Neural progenitor cell (in vitro differentiated cells): ENCODE measurements around the gene GLIS1. TPM values are rescaled to one million over a fixed set of nuclear protein-coding genes. Genes with fewer than 3 reads are reported as not detected.

Experiments used
- DNase-seq: peaks from one replicate; pipeline ENCODE4 v3.0.0-alpha.2; 2016; ENCODE audit warnings: low spot score
- H2AFZ ChIP-seq: fragments of 200-600 bp; sonication (generic); replicated peaks from 2 replicates; pipeline ENCODE4 v1.6.1; 2016; ENCODE audit warnings: antibody characterized with exemption
- H3F3A ChIP-seq: fragments of 200-600 bp; sonication (generic); 2 replicates; pipeline ENCODE4 v1.6.1; 2016; ENCODE audit warnings: antibody characterized with exemption, low read depth
- H3K27ac ChIP-seq: fragments of 200-600 bp; sonication (generic); 2 replicates; pipeline ENCODE4 v1.5.1; 2016; ENCODE audit warnings: mild to moderate bottlenecking
- H3K27me3 ChIP-seq: fragments of 200-600 bp; sonication (generic); 2 replicates; pipeline ENCODE4 v1.6.1; 2016; ENCODE audit warnings: mild to moderate bottlenecking, moderate library complexity
- H3K36me3 ChIP-seq: fragments of 200-600 bp; sonication (generic); 2 replicates; pipeline ENCODE4 v1.5.1; 2016
- H3K4me1 ChIP-seq: fragments of 200-600 bp; sonication (generic); 2 replicates; pipeline ENCODE4 v1.6.1; 2016; ENCODE audit warnings: mixed run types
- H3K4me2 ChIP-seq: fragments of 200-600 bp; sonication (generic); 2 replicates; pipeline ENCODE4 v1.6.1; 2016
- H3K4me3 ChIP-seq: fragments of 200-600 bp; sonication (generic); 2 replicates; pipeline ENCODE4 v1.5.1; 2016
- H3K79me2 ChIP-seq: fragments of 200-600 bp; sonication (generic); 2 replicates; pipeline ENCODE4 v1.6.1; 2016; ENCODE audit warnings: low read depth
- H3K9ac ChIP-seq: fragments of 200-600 bp; sonication (generic); 2 replicates; pipeline ENCODE4 v1.6.1; 2016
- H3K9me3 ChIP-seq: fragments of 200-600 bp; sonication (generic); 2 replicates; pipeline ENCODE4 v1.5.1; 2016; ENCODE audit warnings: low read depth
- H4K20me1 ChIP-seq: fragments of 200-600 bp; sonication (generic); 2 replicates; pipeline ENCODE4 v1.6.1; 2016; ENCODE audit warnings: low read depth
- H3K27ac Mint-ChIP-seq: 3 replicates; pipeline ENCODE4 v1.8.0; 2021; ENCODE audit warnings: mixed read lengths
- H3K27me3 Mint-ChIP-seq: 2 replicates; pipeline ENCODE4 v1.8.0; 2022; ENCODE audit warnings: low read depth, mild to moderate bottlenecking, inconsistent platforms, moderate library complexity, mixed read lengths; ENCODE audit not compliant: insufficient read depth
- H3K36me3 Mint-ChIP-seq: 3 replicates; pipeline ENCODE4 v1.8.0; 2021; ENCODE audit warnings: mixed read lengths
- H3K4me1 Mint-ChIP-seq: 3 replicates; pipeline ENCODE4 v1.8.0; 2021; ENCODE audit warnings: mixed read lengths
- H3K4me3 Mint-ChIP-seq: 3 replicates; pipeline ENCODE4 v1.8.0; 2021; ENCODE audit warnings: mild to moderate bottlenecking, moderate library complexity, mixed read lengths
- H3K9me3 Mint-ChIP-seq: 3 replicates; pipeline ENCODE4 v1.8.0; 2020; ENCODE audit warnings: mixed read lengths
- EZH2 ChIP-seq: fragments of 200-600 bp; sonication (generic); IDR thresholded peaks from 2 replicates; pipeline ENCODE4 v1.6.1; 2017; ENCODE audit warnings: antibody characterized with exemption, mild to moderate bottlenecking, moderate library complexity
- EZH2phosphoT487 ChIP-seq: fragments of 200-600 bp; sonication (generic); IDR thresholded peaks from 2 replicates; pipeline ENCODE4 v1.6.1; 2017; ENCODE audit warnings: antibody characterized with exemption
- total RNA-seq: library from RNA; depleted of rRNA; stranded (reverse); fragments of >200 nt; gene quantifications from 2 replicates; pipeline ENCODE4 v1.2.3, GENCODE V29; 2015; ENCODE audit warnings: low replicate concordance
- TF ChIP-seq, protein P1 (sequence below): fragments of 200-600 bp; sonication (generic); IDR thresholded peaks from 2 replicates; pipeline ENCODE4 v1.5.1; 2017; ENCODE audit warnings: antibody characterized with exemption, mild to moderate bottlenecking

The GLIS1 gene
- total RNA-seq, 1 donor from 2014 or later, result not detected

DNA sequence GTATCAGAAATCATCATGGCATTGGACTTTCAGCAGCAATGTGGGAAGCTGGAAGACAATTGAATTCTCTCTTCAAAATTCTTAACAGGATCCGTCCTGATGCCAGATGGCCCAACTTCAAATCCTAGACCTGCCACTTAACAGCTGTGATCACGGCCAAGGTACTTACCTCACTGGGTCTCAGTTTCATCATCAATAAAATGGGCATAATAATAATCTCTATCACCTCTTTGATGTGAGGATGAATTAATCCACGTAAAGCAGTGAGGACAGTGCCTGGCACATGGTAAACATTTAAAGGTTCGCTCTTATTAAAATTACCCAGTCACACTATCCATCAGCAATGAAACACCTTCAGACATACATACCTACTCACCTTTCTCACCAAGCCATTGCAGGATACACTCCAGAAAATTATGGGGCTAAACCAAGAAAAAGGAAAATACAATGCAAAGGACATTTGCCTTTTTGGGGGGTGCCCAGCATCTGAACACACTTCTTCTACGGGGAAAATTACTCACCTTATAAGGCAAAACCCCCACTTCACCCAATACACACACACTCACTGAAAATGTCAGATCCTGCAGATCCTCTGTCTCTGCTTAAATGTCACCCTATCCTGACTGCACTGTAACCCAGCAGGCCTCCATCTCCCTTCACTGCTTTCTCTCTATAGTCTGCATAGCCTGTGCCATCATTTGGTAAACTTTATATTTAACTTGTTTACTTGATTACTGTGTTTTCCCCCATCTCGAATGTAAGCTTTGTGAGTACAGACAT lies 21.7 kb downstream of the GLIS1 start:
- no peak for DNase-seq
- H3K9me3 ChIP-seq, result no peaks in the 10 kb centered on the region
- H3K9me3 Mint-ChIP-seq, result no peaks in the 10 kb centered on the region
- H2AFZ ChIP-seq, result no peak overlapping the region
- no peak for TF ChIP-seq EZH2
- TF ChIP-seq EZH2phosphoT487, result no peak
- TF ChIP-seq, protein P1, sequence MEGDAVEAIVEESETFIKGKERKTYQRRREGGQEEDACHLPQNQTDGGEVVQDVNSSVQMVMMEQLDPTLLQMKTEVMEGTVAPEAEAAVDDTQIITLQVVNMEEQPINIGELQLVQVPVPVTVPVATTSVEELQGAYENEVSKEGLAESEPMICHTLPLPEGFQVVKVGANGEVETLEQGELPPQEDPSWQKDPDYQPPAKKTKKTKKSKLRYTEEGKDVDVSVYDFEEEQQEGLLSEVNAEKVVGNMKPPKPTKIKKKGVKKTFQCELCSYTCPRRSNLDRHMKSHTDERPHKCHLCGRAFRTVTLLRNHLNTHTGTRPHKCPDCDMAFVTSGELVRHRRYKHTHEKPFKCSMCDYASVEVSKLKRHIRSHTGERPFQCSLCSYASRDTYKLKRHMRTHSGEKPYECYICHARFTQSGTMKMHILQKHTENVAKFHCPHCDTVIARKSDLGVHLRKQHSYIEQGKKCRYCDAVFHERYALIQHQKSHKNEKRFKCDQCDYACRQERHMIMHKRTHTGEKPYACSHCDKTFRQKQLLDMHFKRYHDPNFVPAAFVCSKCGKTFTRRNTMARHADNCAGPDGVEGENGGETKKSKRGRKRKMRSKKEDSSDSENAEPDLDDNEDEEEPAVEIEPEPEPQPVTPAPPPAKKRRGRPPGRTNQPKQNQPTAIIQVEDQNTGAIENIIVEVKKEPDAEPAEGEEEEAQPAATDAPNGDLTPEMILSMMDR, result no peak
- H3K4me2 ChIP-seq, result no peak overlapping the region
- no peaks in the 10 kb centered on the region for H3K4me1 ChIP-seq
- no peaks in the 10 kb centered on the region for H3K36me3 Mint-ChIP-seq
- no peak overlapping the region for H3K27ac ChIP-seq
- H4K20me1 ChIP-seq, result no peaks in the 10 kb centered on the region
- H3K36me3 ChIP-seq, result no peaks in the 10 kb centered on the region
- no peak overlapping the region for H3K4me3 ChIP-seq
- H3K79me2 ChIP-seq, result no peaks in the 10 kb centered on the region
- H3K9ac ChIP-seq, result no peak overlapping the region
- no peak overlapping the region for H3K27ac Mint-ChIP-seq
- no peaks in the 10 kb centered on the region for H3K4me1 Mint-ChIP-seq
- H3K27me3 ChIP-seq, result no peaks in the 10 kb centered on the region
- peaks cover 2% of the 10 kb centered on the region for H3K27me3 Mint-ChIP-seq
- H3F3A ChIP-seq, result no peaks in the 10 kb centered on the region
- no peak overlapping the region for H3K4me3 Mint-ChIP-seq

DNA sequence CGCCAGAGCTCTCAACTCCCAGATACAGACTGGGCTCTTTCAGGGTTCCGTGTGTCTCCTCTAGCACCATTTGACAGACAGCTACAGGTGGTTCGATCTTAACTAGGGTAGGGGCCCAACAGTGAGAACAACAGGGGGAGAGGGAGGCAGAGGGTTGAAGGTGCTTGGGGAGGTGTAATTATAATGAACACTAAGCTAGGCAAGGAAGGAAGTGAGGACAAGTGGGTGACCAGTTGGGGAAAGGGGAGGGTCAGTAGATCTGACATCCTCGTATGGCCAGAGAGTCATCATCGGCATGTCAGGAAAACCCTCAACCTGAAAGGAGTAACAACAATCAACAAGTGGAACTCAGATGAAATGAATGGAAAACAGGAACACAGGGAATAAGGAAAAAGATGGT lies 22.8 kb downstream of the GLIS1 start:
- Mint-ChIP-seq H3K4me3 (no peak overlapping the region), H3K4me1 (no peaks in the 10 kb centered on the region), H3K36me3 (no peaks in the 10 kb centered on the region), H3K27ac (no peak overlapping the region), H3K9me3 (no peaks in the 10 kb centered on the region), H3K27me3 (peaks cover 2% of the 10 kb centered on the region)
- DNase-seq, result no peak
- H3K4me1 ChIP-seq, result no peaks in the 10 kb centered on the region
- H3K9me3 ChIP-seq, result no peaks in the 10 kb centered on the region
- H3K27me3 ChIP-seq, result no peaks in the 10 kb centered on the region
- no peaks in the 10 kb centered on the region for H4K20me1 ChIP-seq
- H3K36me3 ChIP-seq, result no peaks in the 10 kb centered on the region
- peak overlapping the region; percentile 84 for H2AFZ ChIP-seq
- H3F3A ChIP-seq, result no peaks in the 10 kb centered on the region
- no peak overlapping the region for H3K4me3 ChIP-seq
- no peak overlapping the region for H3K27ac ChIP-seq
- TF ChIP-seq, protein P1, result no peak
- TF ChIP-seq EZH2 (no peak), EZH2phosphoT487 (no peak)
- H3K4me2 ChIP-seq, result no peak overlapping the region
- H3K79me2 ChIP-seq, result no peaks in the 10 kb centered on the region
- H3K9ac ChIP-seq, result no peak overlapping the region

DNA sequence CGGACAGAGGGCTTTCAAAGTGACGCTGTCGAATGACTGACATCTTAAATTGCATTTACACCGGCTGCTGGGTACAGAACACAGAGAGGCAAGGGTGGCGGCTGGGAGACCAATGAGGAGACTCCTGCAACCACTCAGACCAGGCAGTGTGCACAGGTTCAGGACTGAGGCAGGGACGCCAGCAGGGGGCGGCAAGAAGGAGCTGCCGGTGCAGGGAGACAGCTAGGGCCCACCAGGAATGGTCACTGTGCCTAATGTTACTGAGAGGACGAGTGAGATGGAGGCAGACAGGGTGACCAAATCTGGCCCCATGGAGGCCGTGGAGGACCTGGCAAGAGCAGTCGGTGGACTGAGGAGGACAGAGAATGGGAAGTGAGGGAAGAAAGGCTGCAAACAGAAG lies 23.5 kb downstream of the GLIS1 start:
- Histone ChIP-seq H3K27me3 (no peaks in the 10 kb centered on the region), H3K79me2 (no peaks in the 10 kb centered on the region), H2AFZ (peak overlapping the region; percentile 84), H3F3A (no peaks in the 10 kb centered on the region), H3K9ac (no peak overlapping the region), H3K27ac (no peak overlapping the region), H3K36me3 (no peaks in the 10 kb centered on the region), H3K4me3 (no peak overlapping the region), H3K4me2 (no peak overlapping the region), H3K9me3 (no peaks in the 10 kb centered on the region), H3K4me1 (no peaks in the 10 kb centered on the region), H4K20me1 (no peaks in the 10 kb centered on the region)
- H3K9me3 Mint-ChIP-seq, result no peaks in the 10 kb centered on the region
- H3K4me1 Mint-ChIP-seq, result peaks cover 4% of the 10 kb centered on the region
- H3K36me3 Mint-ChIP-seq, result no peaks in the 10 kb centered on the region
- DNase-seq, result peak; percentile 77
- TF ChIP-seq, protein P1, result peak; percentile 70
- no peak for TF ChIP-seq EZH2
- no peak for TF ChIP-seq EZH2phosphoT487
- H3K27me3 Mint-ChIP-seq, result peaks cover 6% of the 10 kb centered on the region
- no peak overlapping the region for H3K27ac Mint-ChIP-seq
- H3K4me3 Mint-ChIP-seq, result no peak overlapping the region
